Measurements from ENCODE around the gene NUP210.

DNA sequence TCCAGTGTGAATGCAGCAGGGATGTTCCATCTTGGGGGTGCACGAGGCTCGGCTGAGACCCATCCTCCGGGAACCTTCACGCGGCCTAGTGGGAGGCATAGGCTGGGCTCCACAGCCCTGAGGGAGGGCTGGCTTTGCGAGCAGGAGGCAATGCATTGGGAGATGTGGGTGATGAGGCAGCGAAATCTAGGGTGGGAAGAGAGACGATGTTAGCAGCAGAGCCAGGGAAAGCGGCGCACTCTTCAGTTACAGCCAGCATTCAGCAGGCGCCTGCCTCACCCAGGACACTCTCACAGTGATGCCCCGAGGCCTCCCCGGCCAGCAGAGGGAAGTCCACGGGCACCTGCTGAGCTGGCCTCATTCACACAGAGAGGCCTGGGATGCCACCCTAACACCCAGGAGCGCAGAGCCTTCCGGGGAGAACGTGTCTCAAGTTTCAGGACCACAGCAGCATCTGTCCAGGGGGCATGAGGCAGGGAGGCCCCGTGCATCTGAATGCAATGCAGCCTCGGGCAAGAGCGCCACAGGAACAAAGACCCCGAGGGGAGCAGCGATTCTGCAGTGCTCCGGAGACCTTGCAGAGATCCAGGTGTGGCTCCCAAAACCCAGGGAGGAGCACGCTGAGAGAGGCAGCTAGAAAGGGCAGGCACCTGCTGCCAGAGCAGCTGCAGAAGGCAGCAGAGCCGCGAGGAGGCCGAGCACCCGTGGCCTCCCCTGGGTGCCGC lies 102.4 kb downstream of the NUP210 start:
- TF ChIP-seq, protein P1, sequence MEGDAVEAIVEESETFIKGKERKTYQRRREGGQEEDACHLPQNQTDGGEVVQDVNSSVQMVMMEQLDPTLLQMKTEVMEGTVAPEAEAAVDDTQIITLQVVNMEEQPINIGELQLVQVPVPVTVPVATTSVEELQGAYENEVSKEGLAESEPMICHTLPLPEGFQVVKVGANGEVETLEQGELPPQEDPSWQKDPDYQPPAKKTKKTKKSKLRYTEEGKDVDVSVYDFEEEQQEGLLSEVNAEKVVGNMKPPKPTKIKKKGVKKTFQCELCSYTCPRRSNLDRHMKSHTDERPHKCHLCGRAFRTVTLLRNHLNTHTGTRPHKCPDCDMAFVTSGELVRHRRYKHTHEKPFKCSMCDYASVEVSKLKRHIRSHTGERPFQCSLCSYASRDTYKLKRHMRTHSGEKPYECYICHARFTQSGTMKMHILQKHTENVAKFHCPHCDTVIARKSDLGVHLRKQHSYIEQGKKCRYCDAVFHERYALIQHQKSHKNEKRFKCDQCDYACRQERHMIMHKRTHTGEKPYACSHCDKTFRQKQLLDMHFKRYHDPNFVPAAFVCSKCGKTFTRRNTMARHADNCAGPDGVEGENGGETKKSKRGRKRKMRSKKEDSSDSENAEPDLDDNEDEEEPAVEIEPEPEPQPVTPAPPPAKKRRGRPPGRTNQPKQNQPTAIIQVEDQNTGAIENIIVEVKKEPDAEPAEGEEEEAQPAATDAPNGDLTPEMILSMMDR (IDR thresholded peaks at IDR 0.05; ENCODE audit: poor library complexity): no peak
- no peak for TF ChIP-seq EZH2 (IDR thresholded peaks at IDR 0.05; ENCODE audit: borderline replicate concordance)
